GM21619 (cell line): Measurements from ENCODE around the gene HCAR1.
"Not testable (repeated sequence)": the region's sequence is repeated elsewhere in the genome, so short reads cannot be mapped to it uniquely, and the experiment has no call there.

Experiments
- ATAC-seq: cut with Tn5 transposase; IDR thresholded peaks from one replicate; pipeline ENCODE4 v1.9.1; 2021; ENCODE audit not compliant: unreplicated experiment

Gene HCAR1

DNA sequence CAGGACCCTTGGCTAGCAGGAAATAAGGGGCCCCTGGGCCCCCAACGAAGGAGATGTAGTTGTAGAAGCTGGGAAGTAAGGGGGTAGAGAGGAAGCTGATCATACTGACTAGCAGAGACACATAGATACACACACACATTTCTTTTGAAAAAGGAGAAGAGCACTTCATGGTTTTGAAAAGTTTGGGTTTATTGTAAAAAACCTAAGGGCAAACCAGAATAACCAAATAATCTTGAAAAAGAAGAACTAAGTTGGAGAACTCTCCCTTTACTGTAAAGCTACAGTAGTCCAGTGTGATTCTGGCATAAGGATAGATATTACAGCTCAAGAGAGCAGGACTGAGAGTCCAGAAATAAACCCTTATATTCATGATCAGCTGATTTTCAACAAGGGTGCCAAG, 8.3 kb downstream of the HCAR1 start:
- no peak for ATAC-seq

DNA sequence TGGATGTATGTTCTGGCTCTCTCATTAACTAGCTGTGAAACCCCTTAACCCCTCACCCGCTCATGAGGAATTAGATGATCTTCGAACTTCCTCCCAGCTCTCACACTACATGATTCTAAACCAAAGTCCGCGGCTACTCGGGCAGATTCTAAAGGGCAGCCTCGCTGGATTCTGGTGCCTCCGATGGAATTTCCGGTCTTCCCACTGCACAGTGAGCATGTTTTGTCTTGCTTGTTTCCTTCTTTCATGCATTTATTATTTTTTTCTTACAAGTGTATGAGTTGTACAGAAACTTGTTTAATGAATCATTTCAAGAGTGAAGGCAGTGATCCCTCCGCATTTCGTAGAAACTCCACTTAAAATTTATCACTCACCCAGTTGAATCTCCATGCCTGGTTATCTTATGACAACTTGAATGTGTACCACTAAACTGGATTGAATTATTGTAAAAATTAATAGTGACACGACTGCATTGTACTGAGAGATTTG, 9.5 kb downstream of the HCAR1 start:
- no peak for ATAC-seq

DNA sequence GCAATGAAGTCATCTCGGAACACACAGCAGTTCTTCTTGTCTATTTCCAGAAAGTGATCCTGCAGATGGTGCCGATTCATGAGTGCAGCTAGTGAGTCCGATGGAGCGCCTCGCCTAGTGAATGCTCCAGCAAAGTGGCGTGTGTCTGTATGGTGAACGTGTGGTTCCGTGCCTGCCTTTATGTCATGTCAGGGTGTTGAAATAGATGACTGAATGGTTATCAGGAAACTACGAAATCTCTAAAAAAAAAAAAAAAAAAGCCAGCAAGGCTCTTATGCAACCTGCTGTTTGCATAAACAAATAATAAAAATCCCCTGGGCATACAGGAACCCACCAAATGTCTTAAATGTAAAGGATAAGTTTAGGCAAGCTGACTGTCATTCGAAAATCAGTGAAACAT, 14.0 kb downstream of the HCAR1 start, which contains the start of gene HCAR3:
HCAR3 (minus strand) TSS at position 154 of the 400 bp plus-strand sequence; CDS start at position 80, 74 bp downstream.
- ATAC-seq = not testable (repeated sequence)

DNA sequence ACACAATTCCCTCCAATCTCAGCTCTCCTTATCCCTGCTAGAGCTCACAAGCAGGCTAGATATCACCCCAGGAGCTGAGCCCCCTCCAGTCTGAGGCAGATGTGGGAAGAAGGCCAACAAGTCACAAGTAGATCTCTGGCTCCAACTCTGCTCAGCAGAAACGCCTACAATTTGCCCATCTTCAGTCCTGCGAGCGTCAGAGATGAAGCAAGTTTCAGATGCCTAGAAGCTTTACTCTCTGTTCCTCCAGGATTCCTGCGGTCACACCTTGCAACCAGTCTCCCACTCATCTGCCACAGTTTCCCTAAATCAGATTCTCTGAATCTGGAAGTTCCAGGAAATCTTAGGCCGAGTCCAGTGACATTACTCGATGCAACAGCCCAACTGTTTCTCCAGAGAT, 15.4 kb downstream of the HCAR1 start:
- not testable (repeated sequence) for ATAC-seq

DNA sequence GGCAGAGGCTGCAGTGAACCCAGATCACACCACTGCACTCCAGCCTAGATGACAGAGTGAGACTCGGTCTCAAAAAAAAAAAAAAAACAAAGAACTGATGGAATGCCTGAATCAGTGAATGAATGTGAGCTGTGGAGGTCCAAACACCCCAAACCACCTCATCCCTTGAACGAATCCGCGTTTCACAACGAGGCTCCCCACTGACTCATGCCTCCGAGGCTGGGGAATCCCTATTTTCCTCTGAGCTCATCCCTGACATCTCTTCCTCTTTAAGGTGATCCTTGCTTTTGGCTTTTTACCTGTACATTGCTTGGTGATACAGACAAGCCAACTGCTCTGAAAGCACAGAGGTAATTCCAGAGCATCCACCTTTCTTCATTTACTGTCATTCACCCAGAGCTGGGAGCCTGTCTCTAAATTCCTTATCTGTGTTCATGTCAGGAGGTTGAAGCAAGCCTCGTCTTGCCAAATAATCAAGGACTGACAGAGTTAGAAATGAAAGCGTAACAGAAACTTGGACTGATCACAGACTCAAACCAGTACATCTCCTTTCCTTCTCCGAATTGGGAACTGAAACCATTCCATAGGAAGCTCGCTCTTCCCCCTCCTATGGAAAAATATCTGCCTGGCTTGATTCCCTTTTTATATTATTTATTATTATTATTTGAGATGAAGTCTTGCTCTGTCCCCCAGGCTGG, 17.0 kb downstream of the HCAR1 start:
- ATAC-seq = not testable (repeated sequence)

DNA sequence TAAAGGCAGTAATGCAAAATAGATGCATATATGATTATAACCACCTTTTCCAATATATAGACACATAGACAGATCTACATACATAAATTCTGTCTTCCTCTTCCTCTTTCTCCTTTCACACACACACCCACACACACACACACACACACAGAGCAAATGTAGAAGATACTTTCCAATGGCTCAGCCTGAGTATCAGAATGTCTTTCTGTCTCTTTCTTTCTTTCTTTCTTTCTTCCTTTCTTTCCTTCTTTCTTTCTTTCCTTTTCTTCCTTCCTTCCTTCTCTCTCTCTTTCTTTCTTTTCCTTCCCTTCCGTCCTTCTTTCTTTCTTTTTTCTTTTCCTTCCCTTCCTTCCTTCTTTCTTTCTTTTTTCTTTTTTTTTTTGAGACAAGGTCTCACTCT, 19.4 kb downstream of the HCAR1 start:
- ATAC-seq = not testable (repeated sequence)

DNA sequence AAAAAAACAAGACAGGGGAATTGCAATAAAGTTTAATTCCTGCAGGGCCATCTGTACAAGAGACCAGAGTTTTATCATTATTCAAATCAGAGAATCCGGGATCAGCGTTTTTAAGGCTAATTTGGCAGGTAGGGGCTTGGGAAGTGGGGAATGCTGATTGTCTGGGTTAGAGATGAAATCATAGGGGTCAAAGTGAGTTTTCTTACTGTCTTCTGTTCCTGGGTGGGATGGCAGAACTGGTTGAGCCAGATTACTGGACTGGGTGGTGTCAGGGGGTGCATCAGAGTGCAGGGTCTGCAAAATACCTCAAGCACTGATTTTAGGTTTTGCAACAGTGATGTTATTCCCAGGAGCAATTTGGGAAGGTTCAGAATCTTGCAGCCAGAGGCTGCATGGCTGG, 20.3 kb downstream of the HCAR1 start:
- not testable (repeated sequence) for ATAC-seq

DNA sequence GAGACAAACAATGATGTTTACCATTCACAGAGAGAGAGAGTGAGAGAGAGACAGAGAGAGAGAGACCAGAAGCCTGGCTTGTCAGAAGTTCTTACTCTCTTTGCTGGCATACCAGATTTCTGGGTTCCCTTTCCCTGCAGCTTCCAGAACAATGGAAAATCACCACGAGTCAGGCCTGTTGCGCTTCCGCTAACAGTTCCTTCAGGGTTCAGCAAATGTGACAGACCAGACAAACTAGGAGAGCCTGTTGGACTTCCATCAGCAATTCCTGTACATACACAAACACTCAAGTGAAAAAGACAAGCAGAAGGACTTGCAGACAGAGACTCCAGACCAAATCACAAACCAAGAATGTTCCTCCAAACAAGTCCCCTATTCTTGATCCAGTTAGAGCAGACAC, 21.4 kb downstream of the HCAR1 start:
- ATAC-seq = not testable (repeated sequence)

DNA sequence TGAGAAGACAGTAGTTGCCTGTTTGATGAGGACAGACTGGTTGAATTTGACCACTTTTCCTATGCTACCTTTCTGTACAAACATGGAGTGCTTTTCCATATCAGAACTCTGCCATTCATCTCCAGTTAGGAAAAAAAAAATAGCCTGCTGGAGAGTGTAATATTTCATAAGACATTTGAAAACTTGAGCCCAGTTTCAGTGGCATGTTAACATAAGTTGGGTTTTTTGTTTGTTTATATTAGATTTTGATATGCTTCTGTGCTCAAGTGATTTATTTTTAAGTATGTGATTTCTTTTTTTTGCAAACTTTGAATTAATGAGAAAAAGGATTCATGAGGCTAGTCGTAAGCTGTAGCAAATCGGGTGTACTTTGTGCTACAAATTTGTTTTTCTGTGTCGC, 26.8 kb downstream of the HCAR1 start:
- ATAC-seq = not testable (repeated sequence)

DNA sequence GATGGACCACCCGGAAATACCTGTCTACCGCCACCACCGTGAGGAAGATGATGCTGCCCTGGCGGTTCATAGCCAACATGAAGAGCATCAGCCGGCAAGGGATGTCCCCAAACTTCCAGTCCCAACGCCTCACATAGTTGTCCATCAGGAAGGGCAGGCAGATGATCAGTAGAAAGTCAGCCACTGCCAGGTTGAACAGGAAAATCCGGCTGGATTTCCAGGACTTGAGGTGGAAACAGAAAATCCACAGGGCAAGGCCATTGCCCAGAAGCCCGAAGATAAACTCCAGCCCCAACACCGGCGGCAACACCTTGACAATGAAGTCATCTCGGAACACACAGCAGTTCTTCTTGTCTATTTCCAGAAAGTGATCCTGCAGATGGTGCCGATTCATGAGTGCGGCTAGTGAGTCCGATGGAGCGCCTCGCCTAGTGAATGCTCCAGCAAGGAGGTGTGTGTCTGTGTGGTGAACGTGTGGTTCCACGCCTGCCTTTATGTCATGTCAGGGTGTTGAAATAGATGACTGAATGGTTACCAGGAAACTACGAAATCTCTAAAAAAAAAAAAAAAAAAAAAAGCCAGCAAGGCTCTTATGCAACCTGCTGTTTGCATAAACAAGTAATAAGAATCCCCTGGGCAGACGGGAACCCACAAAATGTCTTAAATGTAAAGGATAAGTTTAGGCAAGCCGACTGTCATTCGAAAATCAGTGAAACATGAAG, 27.6 kb downstream of the HCAR1 start, which contains the start of gene HCAR2:
HCAR2 (minus strand) TSS at position 468 of the 722 bp plus-strand sequence; CDS start at position 394, 74 bp downstream.
- ATAC-seq = not testable (repeated sequence)

DNA sequence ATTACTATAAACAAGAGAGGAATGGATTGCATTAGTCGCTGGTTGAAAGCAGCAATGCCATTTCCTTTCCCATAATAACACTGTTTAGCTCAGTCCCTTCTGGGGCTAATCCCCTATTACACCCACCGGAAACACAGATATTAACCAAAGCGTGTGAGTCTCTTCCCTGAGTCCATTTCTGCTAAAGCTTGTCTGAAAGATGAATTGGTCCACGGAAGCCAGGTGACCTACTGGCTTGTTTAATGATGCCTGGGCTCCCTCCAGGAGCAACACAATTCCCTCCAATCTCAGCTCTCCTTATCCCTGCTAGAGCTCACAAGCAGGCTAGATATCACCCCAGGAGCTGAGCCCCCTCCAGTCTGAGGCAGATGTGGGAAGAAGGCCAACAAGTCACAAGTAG, 29.2 kb downstream of the HCAR1 start:
- not testable (repeated sequence) for ATAC-seq

DNA sequence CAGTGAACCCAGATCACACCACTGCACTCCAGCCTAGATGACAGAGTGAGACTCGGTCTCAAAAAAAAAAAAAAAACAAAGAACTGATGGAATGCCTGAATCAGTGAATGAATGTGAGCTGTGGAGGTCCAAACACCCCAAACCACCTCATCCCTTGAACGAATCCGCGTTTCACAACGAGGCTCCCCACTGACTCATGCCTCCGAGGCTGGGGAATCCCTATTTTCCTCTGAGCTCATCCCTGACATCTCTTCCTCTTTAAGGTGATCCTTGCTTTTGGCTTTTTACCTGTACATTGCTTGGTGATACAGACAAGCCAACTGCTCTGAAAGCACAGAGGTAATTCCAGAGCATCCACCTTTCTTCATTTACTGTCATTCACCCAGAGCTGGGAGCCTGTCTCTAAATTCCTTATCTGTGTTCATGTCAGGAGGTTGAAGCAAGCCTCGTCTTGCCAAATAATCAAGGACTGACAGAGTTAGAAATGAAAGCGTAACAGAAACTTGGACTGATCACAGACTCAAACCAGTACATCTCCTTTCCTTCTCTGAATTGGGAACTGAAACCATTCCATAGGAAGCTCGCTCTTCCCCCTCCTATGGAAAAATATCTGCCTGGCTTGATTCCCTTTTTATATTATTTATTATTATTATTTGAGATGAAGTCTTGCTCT, 30.5 kb downstream of the HCAR1 start:
- not testable (repeated sequence) for ATAC-seq

DNA sequence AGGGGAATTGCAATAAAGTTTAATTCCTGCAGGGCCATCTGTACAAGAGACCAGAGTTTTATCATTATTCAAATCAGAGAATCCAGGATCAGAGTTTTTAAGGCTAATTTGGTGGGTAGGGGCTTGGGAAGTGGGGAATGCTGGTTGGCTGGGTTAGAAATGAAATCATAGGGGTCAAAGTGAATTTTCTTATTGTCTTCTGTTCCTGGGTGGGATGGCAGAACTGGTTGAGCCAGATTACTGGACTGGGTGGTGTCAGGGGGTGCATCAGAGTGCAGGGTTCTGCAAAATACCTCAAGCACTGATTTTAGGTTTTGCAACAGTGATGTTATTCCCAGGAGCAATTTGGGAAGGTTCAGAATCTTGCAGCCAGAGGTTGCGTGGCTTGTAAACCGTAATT, 33.7 kb downstream of the HCAR1 start:
- not testable (repeated sequence) for ATAC-seq

DNA sequence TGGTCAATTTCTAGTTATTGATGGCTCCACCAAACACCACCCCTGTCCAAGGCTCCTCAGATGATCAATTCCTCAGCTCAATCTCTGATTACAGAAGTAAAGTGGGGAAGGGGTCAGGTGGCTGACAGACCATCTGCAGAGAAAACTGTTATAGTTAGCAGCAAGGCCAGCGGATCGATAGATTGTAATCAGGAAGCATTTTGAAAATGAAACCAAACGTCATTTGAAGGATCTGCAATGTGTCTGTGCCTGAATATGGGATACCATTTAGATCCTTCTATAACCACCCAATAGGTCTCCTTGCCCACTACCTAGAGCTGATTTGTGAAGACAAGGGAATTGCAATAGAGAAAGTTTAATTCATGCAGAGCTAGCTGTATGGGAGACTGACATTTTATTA, 39.1 kb downstream of the HCAR1 start:
- ATAC-seq = no peak

DNA sequence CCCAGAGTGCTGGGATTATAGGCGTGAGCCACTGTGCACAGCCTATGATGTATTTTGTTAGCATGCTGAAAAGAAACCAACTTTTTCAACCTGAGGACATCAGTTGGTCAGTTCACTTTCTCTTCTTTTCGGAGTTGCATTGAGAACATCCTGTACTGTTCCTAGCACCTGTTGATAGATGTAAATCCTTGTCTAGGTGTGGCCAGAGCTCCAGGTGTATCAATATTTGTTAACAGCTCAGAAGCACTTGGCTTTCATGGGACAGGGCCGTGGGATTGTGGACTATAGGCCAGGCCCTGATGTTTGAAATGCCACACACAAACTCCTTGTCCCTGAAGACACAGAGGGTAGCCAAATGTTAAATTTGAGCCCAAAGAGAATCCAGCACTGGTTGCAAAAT, 42.4 kb downstream of the HCAR1 start:
- ATAC-seq = no peak

DNA sequence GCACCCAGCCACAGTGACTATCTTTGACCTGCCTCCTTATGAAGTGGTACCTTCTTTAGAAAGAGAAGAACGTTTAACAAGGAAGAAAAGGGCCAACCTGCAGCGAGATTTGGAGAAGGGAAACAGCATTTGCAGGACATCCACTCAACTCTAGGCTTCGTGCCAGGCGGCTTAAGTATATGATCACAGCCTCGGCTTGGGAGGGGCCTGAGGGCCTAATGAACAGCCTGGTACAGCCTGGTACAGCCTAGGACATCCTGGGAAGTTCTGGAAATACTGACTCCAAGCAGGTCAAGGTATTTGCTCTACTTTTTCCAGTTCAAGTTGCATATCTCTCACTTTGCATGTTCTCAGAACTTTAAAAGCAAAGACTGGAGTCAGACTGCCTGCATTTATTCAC, 43.6 kb downstream of the HCAR1 start:
- no peak for ATAC-seq

DNA sequence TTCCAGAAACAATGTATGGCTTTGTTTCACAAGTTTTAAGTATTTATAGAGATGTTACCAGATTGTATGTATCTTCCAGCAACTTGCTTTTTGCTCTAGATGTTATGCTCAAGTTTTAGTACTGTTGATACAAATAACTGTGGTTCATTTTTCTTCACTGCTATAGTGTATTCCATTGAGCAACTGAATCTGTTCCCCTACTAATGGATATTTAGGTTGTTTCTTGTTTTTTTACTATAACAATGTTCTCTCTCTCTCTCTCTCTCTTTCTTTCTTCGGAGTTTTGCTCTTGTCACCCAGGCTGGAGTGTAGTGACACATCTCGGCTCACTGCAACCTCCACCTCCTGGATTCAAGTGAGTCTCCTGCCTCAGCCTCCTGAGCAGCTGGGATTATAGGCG, 44.1 kb downstream of the HCAR1 start:
- ATAC-seq = no peak

DNA sequence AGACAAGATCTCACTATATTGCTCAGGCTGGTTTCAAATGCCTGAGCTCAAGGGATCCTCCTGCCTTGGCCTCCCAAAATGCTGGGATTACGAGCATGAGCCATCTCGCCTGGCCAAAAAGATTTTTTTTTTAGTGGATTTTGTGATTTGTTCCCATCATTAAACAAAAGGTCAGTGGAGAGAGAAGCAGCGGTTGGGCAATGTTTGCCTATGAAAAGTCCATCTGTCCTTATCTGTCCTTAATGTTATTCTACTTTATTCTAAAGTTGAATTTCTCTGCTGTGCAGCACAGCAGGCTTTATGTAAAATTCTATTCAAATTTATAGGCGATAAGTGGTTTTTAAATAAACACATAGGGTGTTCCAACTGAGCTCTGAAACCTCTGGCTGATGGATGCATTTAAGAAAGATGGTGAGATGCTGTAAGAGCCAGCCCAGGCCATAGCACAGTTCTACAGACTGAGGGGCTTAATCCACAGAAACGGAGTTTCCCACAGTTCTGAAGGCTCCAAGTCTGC, 46.3 kb downstream of the HCAR1 start:
- ATAC-seq = no peak

DNA sequence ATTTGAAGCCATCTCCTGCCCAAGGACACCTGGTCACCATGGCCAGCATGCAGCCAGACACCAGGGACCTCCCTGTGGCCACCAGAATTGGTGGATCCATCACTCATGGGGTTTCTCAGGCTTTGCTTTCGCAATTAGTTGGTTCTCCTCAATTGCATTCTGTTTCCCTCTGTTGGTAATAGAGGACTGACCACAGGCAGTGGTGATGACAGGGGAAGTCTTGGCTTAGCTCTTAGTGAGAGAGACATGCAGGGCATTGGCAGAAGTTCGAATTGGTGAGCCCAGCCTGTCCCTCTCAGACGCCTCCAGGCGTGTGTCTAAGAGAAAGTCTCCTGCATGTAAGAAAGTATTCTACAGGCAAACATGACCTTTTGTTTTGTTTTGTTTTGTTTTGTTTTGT, 48.8 kb downstream of the HCAR1 start:
- no peak for ATAC-seq

DNA sequence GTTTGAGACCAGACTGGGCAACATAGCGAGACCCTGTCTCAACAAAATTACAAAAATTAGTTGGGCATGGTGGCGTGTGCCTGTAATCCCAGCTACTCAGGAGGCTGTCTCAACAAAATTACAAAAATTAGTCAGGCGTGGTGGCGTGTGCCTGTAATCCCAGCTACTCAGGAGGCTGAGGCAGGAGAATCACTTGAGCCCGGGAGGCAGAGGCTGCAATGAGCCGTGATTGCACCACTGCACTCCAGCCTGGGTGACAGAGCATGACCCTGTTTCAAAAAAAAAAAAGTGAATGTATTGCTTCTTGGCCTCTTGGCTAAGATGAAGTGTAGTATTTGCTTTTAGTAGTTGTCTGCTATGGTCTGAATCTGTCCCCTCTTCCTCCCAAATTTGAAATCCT, 49.7 kb downstream of the HCAR1 start:
- ATAC-seq = not testable (repeated sequence)

DNA sequence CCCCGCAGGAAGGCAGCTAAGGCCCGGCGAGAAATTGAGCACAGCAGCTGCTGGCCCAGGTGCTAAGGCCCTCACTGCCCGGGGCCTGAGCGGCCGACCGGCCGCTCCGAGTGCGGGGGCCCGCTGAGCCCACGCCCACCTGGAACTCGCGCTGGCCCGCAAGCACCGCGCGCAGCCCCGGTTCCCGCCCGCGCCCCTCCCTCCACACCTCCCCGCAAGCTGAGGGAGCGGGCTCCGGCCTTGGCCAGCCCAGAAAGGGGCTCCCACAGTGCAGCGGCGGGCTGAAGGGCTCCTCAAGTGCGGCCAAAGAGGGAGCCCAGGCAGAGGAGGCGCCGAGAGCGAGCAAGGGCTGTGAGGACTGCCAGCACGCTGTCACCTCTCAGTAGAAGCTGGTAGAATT, 53.9 kb downstream of the HCAR1 start:
- ATAC-seq = not testable (repeated sequence)
